Measurements from ENCODE around the gene PROCR.

The PROCR gene

DNA sequence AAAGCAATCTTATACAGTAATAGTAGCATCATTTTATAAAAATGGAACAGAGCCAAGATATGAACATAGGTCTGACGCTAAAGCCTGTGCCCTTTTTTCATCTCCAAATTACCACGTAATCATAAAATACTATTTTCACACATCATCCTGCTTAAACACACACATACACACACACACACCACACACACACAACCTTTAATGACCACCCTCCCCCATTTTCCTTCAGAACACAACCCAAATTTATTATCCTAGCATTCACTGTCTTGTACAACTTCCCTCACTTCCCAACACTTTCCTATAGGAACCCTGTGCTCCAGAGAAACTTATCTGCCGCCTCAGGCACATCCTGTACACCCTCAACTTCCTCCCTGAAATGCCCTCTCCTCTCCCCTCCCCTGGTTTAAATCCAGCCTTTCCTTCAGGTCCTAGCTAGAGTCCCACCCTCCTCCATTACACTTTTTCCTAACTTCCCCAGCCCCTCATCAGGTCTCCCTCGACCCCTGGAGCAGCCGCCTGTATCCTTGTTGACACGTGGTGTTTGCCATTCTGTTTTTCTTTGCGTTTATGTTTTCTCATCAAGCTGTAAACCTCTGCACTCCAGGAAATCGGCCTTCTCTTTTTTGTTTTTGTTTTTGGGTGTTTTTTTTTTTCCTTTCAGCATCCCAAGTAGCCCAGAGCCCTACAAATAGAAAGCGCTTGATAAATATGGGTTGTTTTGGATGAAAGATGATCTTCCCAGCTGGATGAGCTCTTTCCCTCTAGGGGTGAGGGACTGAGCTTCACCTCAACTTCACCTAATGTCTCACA lies 53.6 kb downstream of the PROCR start:
- no peak for DNase-seq (ENCODE audit: low read depth, low spot score)
- TF ChIP-seq, protein P1, sequence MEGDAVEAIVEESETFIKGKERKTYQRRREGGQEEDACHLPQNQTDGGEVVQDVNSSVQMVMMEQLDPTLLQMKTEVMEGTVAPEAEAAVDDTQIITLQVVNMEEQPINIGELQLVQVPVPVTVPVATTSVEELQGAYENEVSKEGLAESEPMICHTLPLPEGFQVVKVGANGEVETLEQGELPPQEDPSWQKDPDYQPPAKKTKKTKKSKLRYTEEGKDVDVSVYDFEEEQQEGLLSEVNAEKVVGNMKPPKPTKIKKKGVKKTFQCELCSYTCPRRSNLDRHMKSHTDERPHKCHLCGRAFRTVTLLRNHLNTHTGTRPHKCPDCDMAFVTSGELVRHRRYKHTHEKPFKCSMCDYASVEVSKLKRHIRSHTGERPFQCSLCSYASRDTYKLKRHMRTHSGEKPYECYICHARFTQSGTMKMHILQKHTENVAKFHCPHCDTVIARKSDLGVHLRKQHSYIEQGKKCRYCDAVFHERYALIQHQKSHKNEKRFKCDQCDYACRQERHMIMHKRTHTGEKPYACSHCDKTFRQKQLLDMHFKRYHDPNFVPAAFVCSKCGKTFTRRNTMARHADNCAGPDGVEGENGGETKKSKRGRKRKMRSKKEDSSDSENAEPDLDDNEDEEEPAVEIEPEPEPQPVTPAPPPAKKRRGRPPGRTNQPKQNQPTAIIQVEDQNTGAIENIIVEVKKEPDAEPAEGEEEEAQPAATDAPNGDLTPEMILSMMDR (IDR thresholded peaks at IDR 0.05; ENCODE audit: insufficient read depth, low read length, missing control alignments), result no peak
- ChIA-PET POLR2A (no interaction called here), CTCF (interaction anchor here (0.7 kb wide), 3 partner anchors 8 to 79 kb away, joined by 3 read pairs; partner anchors contain the start of gene EDEM2)
- H3K4me3 ChIP-seq (ENCODE audit: low read depth, low read length), result no peak overlapping the region

- peak within 1 kb of the TSS; percentile 41 for H3K4me3 ChIP-seq (ENCODE audit: low read depth, low read length)
- TF ChIP-seq, protein P1 (IDR thresholded peaks at IDR 0.05; ENCODE audit: insufficient read depth, low read length, missing control alignments), result no peak
- DNase-seq (ENCODE audit: low read depth, low spot score), result no peak
- POLR2A ChIA-PET, result no interaction called here
- CTCF ChIA-PET, result interaction anchor here (0.7 to 0.8 kb wide), 4 partner anchors 9 to 81 kb away, joined by 3 read pairs; partner anchors contain the start of gene EDEM2
Observed at GRCh38 chr20:35226126-35226883, 54.4 kb downstream of the PROCR start, which contains the start of gene MMP24. Gene MMP24 (plus strand): TSS chr20:35226690. CDS start chr20:35226739, 49 bp downstream.
